Measurements from ENCODE around the gene OR10J5.
"Not testable (repeated sequence)": the region's sequence is repeated elsewhere in the genome, so short reads cannot be mapped to it uniquely, and the experiment has no call there.

The OR10J5 gene

GRCh38 chr1:159535907-159536306 lies at the start of gene OR10J5:
Gene OR10J5, minus strand, starts transcription at chr1:159536007. Its CDS starts 0 bp downstream, at chr1:159536007.
- no peak for DNase-seq

- no peak for DNase-seq
Measured at GRCh38 chr1:159584536-159584935, 48.7 kb upstream of the OR10J5 start.

DNA sequence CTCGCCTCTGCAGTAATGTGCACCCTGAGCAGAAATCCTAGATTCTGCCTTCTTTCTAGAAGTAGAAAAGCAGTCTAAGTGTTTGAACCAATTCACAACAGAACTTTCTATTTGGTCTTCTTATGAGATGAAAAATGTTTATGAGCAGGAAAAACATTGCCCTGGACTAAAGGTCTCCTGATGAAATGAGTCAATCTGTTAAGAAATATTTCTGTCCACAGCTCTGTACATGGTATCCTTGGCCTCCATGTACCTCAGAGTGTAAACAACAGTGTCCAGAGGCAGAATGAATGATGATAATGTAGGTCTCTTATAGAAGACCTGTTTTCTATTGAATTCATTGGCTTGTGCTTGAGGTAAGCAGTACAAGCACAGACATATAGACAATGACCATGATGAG lies 45.6 kb upstream of the OR10J5 start:
- no peak for DNase-seq

DNA sequence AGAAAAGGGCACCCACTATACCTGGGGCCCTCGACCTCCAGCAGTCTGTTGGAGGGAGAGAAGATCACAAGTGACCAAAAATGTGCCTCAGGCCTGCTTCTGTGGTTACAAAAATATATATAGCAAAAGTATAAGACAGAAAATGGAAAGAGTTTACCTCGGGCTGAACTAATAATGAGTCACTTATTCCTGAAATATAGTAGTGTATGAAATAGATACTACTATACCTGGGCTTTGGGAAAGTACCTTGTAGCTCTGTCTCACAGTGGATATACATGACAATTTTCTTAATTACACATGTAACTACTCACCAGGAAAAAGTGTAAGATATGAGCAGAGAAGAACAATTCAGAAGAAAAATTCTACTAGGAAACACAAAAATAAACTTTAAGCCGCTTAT lies 44.5 kb upstream of the OR10J5 start:
- DNase-seq: no peak

GRCh38 chr1:159577446-159577845 lies 41.6 kb upstream of the OR10J5 start:
- no peak for DNase-seq

DNA sequence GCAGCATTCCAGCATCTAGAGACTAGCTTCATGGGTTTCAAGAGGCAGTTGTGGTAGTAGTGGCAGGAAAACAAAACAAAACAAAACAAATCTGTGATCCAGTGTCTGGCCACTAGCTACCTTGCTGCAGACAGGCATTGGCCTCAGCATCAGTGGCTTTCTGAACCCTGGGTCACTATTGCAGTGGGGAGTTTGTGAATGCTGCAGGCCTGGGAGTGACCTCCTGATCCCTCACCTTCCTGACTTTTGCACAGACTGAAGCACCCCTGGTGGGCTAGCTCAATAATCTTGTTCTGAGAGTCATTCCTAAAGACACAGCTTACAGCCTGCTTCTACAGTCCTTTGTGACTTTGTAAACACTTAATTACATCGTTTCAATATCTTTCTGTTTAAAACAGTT lies 26.9 kb upstream of the OR10J5 start:
- no peak for DNase-seq

DNA sequence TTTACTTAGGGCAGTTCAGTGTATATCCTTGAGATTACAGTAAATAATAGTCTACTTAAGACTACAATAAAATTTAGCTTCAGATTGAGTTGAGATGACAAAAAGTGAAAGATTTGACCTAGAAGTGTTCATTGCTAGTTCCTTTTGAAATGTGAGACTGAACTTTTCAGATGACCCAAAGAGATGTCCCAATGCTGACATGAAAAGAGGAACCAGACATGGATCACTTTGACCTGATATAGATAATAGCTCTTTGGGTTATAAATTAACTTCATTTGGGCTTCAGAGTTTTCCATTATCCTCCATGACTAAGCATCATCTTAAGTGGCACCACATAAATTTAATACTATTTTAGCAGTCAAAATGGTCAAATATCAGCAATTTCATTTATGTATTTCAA lies 25.7 kb upstream of the OR10J5 start:
- no peak for DNase-seq

DNA sequence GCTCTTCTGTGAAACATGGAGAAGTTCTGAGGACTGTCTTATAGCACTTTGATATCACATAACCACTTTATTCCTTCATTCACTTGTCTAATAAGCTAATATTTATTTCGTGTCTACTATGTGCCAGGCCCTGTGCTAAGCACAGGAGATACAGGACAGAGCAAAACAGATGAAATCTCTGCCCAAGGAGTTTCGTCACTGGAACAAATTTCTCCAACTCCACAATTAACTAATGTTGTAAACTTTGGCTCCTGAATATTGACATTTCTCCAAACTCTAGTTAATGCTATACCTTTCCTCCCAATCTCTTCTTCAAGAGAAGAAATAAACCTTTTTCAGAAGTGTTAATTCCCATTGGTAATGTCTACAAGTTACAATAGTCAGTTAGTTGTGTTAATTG lies 24.8 kb upstream of the OR10J5 start:
- DNase-seq: no peak

GRCh38 chr1:159556931-159557369 lies 21.1 kb upstream of the OR10J5 start:
- no peak for DNase-seq

- no peak for DNase-seq
Measured at GRCh38 chr1:159554696-159555095, 18.9 kb upstream of the OR10J5 start.

- no peak for DNase-seq
Measured at GRCh38 chr1:159554261-159554660, 18.5 kb upstream of the OR10J5 start.

- DNase-seq: no peak
Measured at GRCh38 chr1:159548126-159548525, 12.3 kb upstream of the OR10J5 start.

GRCh38 chr1:159532922-159533321 lies 2.9 kb downstream of the OR10J5 start:
- DNase-seq: no peak

DNA sequence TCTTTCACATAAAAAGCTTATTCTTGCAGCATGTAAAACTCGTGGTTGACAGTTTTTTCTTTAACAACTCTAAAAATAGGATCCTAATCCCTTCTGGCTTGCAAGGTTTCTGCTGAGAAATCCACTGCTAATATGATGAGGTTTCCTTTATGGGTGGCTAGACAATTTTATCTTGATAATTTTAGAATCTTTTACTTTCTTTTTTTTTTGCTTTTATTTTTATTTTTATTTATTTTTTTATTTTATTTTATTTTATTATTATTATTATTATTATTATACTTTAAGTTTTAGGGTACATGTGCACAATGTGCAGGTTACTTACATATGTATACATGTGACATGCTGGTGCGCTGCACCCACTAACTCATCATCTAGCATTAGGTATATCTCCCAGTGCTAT lies 11.0 kb downstream of the OR10J5 start:
- not testable (repeated sequence) for DNase-seq

DNA sequence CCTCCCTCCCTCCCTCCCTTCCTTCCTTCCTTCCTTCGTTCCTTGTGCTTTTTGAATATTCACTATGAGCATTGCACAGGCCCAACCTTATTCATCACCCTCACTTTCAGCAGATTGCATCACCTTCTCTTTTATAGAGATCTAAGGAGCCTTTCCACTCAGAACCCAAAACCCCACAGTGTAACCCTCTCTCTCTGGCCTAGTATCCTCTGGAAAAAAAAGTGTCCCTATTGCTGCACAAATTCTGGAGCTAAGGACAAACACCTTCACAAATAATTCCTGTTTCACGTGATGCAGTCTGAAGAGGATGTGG lies 25.6 kb downstream of the OR10J5 start:
- DNase-seq: no peak

DNA sequence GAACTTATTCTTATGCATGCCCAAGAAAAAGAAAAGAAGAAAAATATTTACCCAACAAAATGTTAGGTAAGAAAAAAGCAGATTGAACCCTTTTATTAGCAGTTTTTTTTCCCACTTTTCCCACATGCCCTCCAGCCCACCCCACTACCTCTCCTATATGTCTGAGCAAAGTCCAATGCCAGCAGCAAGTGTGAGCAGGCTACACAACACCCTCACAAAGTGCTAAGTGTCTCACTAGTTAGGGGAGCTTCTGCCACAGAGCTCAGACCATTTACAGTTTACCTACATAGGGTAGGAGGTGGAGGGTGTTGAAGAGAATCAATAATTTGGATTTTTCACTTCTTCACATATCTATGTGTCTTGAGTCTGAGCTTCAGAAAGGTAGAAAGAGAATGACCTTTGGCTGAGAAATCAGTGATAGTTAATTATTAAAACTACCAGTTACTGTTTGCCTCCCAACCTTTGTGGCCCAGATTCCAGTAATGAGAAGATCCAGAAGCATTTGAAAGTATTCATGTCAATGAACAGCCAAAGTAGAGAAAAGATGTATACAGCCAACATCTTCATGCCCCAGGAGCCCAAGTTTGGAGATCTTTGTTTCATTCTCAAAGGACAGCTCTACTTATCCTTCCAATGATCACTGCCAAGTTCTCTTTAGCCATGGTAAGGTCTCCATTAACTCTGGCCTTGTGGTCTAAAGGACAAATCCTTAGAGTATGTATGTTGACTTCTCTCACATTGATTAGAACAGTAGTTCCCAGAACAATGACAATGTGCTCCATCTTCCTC lies 26.2 kb downstream of the OR10J5 start:
- DNase-seq: no peak

DNA sequence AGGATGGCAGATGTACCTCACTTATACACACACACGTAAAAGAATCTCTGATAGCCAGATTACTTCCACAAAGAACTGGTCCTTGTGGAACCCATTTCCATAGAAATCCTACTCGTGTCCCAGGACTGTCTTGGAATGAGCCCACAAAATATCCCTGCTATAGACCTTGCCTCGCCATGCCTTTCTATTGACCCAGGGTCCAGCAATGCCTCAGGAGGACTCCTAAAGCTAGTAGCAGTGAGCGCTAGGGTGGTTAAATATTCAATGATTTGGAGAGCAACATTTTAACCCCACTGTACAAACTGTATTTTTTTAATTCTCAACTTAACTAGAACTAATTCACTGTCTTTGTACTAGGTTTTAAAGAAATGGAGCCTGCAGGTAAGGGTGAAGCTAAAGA lies 26.9 kb downstream of the OR10J5 start:
- DNase-seq: no peak

DNA sequence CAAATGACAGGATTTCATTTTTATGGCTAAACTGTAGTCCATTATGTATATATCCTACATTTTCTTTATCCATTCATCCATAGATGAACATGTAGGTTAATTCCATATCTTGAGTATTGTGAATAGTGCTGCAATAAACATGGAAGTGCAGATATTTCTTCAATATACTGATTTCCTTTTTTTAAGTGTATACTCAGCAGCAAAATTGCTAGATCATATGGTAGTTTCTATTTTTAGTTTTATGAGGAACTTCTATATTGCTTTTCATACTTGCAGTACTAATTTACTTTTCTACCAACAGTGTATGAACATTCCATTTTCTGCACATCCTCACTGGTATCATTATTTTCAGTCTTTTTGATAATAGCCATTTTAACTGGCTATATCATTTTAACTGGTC lies 30.1 kb downstream of the OR10J5 start:
- DNase-seq: no peak

GRCh38 chr1:159501082-159501481 lies 34.7 kb downstream of the OR10J5 start:
- no peak for DNase-seq

DNA sequence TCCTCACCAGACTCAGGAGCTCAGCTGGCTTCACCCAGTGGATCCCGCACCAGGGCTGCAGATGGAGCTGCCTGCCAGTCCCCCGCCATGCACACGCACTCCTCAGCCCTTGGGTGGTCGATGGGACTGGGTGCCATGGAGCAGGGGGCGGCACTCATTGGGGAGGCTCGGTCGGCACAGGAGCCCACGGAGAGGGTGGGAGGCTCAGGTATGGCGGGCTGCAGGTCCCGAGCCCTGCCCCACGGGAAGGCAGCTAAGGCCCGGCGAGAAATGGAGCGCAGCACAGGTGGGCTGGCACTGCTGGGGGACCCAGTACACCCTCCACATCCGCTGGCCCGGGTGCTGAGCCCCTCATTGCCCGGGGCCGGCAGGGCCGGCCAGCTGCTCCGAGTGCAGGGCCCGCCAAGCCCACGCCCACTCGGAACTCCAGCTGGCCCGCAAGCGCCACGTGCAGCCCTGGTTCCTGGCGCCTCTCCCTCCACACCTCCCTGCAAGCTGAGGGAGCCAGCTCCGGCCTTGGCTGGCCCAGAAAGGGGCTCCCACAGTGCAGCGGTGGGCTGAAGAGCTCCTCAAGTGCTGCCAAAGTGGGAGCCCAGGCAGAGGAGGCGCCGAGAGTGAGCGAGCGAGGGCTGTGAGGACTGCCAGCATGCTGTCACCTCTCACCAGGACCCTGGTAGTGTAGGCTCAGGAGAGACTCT lies 41.1 kb downstream of the OR10J5 start:
- not testable (repeated sequence) for DNase-seq

GRCh38 chr1:159493354-159493753 lies 42.5 kb downstream of the OR10J5 start:
- no peak for DNase-seq

- no peak for DNase-seq
Measured at GRCh38 chr1:159492575-159493323, 43.1 kb downstream of the OR10J5 start.
